Dedifferentiated amniotic fluid mesenchymal stem cell (primary cell): ENCODE results near the gene TTLL9.

Source experiments
- DNase-seq: peaks from one replicate; pipeline ENCODE4 v3.0.0-alpha.2; 2016; ENCODE audit errors: extremely low spot score

TTLL9 gene

DNA sequence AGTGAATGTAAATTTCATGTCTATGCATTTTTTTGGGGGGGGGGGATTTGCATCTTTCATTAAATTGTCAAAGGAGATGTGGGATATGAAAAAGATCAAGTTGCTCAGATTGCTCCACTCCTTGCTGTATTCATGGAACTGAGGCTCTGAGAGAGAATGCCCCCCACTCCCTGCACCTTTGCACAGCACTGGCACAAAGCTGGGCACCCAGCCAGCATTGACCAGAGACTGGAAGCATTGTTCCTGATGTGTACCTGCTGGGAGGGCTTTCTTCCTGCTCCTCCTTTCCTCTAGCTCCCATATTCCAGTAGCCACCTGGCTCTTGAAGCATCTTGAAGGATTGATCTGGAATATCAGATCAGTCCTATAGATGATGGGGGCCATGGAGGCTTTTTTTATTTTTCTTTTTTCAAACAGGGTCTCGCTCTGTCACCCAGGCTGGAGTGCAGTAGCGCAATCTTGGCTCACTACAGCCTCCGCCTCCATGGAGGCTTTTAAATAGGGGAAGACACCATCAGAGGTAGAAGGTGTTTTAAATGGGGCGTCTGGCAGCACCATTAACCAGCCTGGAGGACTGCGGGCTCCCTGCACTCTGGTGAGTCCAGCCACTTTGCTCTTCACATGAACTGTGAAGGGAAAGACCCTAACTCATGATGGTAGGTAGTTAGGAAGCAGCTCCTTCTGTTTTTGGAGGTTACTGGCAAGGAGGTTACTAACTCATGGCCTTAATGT, 11.0 kb upstream of the TTLL9 start:
- DNase-seq = no peak

DNA sequence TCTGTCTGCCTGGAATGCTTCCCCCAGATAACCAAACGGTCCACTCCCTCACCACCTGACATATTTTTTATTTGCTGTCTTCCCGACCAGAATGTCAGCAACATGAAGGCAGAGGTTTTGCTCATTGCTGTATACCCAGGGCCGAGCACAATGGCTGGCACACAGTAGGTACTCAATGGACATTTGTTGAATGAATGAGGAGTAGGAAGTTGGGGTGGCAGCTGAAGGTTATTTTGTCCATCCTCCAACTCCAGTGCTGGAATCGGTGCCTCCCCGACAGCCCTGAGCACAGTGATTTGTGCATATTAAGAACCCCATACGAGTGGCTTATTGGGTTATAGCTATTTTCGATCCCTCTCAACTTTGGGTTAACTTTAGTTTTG, 10.4 kb upstream of the TTLL9 start:
- no peak for DNase-seq

DNA sequence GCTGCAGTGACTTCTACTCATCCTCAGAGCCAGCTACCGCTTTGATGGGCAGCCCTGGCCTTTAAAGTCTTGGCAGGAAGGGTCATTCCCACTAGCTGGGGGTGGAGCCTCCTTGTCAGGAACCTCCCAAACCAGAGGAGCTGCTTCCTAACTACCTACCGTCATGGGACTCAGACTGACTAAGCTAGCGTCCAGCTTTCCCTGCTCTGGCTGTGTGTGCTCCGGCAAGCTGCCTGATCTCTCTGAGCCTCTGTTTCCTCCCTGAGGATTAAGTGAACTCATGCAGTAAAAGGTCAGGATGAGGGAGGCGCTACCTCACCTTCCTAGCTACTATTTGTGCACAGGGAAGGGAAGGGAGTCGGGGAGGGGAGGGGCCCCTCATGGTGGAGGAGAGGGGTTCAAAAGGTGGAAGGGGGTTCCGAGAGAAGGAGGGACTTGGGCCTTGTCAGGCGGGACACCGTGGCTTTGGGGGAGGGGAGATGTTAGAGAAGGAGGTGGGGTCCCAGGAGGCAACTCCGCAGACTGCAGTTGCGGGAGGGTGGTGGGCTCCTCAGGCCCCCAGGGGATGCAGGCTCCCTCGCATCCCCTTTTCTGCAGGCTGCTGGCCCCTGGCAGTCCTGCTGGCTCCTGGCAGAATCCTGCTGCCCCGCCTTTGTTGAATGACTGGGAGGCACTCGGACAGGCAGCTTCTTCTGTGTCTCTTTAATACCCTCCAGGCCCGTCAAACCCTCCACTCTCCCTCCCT, 9.9 kb upstream of the TTLL9 start:
- no peak for DNase-seq

DNA sequence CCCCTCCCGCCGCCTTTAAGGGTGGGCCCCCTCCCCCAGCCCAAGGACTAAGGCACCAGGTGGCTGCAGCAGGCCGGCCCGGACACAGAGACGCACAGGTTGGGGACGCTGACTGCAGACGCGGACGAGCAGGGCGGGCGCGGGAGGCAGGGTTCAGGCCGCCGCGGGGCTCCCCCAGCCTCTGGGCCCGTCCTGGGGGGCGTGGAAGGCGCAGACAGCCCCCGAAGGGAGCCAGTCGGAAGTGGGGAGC, 9.4 kb upstream of the TTLL9 start:
- DNase-seq = no peak

DNA sequence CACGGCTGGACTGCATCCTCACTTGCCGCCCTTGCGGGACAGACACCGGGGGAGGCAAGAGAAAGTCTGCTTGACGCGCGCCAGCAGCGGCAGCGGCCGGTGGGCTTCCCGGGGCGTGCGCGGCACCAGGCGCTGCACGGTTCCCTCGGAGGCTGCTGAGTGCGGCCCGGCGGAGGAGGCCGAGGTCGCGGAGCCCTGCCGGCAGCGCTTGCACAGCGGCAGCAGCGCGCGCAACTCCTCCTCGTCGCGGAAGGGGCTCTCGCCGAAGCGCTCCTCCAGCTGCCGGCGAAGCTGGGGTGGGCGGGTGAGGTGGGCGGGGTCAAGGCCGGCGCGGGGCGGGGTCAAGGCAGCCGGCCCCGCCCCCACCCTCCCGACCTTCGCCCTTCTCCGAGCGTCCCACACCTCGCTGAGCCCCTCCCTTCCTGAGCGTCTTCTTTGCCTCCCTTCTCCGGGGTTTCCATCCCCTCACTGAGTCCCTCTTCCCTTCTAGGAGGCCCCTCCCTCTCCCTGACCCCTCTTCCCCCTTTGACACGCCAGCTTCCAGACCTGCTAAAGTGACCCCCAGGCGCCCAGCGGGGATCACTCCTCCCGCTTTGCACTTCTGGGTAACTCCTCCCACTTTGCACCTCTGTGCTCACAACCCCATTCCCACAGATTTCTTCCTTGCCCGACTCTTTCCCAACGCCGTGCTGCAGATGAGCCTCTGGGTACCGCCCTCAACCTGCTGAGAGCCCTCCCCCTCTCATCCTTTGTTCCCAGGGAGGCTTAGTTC, 8.9 kb upstream of the TTLL9 start:
- DNase-seq = no peak

DNA sequence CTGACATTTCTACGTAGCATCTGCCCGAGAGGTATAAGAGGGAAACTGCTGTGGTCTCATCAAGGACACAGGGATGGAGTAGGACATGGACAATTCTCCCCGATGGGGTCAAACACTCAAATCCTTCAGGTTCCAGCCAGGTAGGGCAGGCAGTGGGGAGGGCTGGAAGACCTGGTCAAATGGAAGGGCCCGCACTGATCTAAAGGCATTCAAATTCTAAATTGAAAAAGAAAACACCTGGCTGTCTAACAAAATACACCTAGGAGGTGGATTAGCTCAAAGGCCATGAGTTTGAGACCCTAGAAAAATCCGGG, 8.3 kb upstream of the TTLL9 start:
- DNase-seq = no peak

DNA sequence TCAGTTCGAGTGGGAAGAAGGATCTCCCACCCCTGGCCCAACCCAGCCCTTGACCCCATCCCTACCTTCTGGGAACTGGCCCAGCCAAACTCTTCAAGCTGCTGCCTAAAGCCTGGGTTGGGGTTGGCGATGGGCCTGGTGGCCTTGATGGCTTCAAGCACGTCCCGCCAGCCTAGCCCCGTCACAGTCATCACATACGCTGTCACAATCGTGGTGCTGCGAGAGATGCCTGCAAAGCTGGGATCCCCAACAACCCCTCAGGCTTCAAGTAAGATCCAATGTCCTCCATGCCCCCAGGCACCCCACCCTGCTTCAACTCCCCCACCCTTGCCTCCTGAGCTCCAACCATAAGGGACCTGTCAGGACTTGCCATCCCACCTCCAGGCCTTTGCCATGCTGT, 7.9 kb upstream of the TTLL9 start:
- no peak for DNase-seq

DNA sequence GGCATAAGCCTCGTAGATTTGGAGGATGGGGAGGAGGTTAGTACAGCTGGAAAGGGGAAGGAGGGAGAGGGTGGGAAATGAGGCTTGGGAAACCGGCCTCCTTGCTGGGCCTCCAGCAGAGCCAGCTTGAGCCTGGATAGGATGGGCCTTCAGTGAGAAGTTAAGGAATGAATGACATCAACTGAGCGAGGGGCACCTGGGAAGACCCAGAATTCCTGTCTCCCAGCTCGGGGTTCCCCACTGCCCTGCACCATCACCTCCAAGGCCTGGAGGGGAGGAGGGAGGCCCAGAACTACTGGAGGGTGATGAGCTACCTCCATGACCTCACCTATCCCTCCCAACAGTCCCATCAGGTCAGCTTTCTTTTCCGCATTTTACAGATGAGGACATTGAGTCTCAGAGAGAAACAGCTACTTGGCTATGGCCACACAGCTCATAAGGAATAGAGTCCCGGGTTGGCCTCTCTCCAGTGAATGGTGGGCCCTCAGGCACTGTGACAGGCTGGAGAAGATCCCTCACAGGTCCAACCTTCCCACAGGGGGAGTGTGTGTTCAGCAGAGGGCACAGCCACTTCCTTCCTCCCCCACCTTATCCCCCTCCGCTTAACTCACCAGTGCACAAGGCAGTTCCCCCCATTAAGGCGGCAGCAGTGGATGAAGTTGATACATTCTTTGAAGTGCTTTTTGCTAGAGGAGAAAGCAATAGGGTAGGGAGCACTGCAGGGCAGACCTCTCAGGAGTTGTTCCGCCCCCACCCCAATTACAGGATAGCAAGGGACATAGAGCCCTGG, 6.9 kb upstream of the TTLL9 start:
- DNase-seq = no peak

DNA sequence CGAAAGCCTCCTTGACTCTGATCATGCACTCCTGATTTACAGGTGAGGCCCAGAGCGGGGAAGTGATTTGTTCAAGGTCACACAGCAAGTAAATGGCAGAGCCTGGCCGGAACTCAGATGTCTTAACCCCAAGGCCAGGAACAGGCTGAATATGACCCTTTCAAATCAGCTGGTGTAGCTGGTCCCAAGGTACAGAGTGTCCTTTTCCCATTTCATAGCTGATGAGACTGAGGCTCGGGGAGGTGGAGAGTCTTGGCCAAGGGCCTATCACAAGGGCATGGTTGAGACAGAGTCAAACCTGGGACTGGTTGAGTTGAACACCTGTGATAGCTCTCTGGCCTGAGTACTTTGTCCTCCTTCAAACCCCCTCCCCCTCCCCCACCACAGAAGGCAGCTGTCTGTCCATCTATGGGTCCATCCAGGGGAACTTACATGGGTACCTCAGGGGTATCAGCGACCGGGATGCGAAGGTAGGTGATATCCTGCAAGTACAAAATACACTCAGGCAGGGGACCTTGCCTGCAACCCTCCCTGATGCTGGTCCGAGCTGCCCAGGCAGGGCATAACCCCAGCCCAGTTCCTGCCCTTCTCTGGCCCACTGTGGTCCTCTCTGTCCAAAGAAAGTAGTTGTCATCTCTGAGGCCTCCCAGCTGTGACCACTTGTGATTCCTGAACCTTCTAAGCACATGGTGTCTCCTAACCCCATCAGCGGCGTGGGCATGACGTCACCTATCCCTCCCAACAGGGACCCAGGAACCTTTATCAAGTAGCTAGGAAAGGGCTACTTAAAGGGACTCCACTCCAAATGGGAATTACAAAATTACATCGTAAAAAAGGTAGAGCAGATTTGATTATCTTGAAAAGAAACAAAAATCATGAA, 5.7 kb upstream of the TTLL9 start:
- no peak for DNase-seq

DNA sequence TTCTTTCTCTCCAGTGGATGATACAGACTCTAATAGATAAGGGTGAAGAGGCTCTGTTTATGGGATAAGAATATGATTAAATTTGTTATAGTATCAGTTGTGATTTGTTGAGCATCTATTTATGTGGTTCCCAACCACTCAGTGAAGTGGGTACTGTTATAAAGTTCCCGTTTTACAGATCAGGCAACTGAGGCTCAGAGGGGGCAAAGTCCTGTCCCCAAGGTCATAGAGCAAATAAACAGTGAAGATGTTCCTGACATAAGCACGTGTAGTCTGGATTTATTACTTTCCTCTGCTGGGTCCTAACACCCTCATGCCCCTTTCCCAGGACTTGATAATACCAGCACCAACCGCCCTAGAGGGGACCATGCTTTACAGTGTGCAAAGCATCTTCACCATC, 4.2 kb upstream of the TTLL9 start:
- no peak for DNase-seq

DNA sequence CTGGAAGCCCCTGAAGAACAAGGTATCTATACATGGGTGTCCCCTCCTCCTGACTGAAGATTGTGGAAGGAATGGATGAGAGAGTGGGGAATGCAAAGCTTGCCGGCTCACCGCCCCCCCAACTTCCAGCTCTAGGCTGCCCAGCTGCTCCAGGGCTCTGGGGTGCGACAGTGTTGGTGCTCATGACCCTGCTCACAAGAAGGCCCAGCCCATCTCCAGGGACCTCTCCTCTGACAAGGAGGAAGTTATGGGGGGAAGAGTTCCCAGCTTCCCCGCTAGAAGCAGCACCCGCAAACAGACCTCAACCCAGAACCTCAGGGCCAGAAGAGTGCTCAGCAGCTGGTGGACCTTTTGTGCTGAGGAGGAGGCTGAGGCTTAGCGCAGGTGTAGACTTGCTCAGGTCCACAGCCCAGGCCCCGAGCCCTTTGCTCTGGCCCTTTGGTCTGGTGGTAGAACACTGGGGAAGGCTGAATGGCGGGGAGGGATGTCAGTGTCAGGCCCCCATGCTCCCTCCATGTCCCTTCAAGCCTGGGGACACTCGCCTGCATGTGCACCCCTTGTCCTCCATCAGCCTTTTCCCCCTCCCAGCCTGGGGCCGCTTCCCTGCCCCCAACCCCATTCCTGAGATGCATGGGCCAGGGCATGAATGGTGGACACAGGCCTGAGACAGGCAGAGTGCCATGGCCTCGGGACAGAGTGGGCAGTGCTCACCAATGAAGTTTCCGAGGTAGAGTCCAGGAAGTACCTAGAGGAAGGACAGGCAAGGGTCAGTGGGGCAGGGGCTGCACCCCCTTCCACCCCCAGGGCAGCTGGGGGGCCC, 1.4 kb upstream of the TTLL9 start:
- DNase-seq = no peak

DNA sequence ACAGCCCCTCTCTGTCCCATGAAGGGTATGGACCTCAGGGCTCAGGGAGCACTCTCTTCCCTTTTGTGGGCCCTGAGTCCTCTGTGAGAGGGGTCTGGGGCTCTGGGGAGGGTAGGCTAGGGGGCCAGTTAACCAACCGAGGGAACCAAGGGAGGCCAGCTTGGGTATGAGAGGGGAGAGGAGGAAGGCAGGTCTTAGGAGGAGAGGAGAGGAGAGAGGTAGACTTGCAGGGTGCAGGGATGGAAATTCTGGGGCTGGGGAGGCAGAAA, 827 bp upstream of the TTLL9 start:
- no peak for DNase-seq

DNA sequence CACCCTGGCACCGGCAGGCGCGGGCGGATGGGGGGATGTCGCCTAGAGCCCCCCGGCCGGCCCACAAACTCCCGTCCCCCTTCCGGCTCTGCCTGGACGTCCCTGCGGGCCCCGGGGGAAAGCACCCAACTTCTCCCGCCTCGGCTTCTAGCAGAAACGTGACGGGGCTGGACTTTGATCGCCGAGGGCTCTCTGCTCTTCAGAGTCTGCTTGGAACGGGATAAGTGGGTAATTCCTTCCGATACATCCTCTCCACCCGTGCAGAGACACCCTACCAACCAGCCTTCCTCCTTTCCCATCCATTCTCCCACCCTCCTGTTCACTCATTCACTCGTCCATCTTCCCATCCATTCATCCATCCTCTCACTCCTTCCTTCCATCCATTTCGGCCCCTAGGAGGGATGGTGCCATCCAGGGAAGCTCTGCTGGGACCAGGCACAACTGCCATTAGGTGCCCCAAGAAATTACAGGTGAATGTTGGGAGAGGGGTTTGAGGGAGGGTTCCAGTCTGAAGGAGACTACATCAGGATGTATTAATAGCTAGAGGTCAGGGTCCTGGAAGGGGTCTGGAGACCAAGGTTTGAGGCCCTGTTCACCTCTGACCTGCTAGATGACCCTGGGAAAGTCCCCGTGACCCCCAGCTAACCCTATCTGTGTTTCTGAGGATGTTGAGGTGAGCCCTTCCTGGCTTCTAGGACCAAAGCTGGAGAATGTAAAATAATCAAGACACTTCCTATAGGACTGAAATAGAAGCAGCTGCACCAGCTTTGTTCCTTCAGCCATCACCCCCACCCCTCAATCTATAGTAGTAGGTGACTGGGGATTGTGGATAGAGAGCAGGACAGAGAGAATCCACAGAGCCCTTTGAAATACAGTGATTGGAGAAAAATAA, 538 bp downstream of the TTLL9 start:
- no peak for DNase-seq

DNA sequence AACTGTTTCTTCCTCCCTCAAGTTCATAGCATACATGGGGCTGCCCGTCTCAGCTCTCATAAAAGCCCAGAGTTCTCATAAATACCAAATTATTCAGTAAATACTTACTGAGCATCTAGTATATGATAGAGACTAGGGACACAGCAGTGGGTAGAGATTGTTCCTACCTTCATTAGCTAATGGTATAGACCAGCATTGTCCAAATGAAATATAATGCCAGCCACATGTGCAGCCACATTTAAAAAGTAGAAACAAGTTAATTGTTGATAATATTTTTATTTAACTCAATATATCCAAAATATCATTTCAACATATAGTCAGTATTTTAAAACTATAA, 1.2 kb downstream of the TTLL9 start:
- no peak for DNase-seq

DNA sequence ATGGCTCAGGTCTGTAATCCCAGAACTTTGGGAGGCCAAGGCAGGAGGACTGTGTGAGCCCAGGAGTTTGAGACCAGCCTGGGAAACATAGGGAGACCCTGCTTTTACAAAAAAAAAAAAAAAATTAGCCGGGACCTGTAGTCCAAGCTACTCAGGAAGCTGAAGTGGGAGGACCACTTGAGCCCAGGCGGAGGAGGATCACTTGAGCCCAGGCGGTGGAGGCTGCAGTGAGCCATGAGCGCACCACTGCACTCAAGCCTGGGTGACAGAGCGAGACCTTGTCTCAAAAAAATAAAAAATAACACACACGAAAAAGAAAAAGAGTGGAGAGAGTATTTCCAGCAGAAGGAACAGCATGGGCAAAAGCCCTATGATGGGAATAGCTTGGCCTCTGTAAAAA, 2.0 kb downstream of the TTLL9 start:
- DNase-seq = no peak

DNA sequence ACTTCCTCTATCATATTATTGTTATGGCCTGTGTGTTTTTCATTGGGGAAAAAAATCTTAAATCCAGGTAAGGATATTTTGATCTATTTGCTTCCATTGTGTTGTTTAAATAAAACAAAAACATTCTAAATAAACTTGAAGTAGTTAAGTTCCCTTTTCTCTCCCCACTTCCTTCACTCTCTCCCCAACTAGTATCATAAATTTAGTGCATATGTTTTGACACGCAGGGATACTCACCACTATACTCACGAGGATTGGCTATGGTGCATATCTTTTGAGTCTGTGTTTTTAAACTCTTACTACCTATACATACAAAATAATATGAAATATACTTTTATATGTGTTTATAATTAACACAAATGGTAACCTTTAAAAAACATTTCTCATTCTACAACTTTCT, 5.2 kb downstream of the TTLL9 start:
- no peak for DNase-seq

DNA sequence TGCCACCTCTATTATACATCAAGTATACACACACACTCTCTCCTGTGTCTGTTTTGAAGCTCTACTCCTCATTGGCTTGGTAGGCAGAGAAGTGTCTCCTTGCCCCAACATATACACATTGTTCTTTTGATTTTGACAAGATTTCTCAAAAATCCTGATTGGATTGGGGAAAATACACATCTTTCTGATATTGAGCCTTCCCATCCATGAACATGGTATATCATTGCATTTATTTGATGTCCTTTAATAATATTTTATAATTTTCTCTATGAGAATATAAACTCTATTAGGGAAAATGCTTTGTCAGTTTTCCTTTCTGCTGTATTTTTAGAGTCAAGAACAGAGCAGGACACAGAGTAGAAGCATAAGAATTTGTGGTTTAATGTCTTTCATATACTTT, 7.2 kb downstream of the TTLL9 start:
- no peak for DNase-seq

DNA sequence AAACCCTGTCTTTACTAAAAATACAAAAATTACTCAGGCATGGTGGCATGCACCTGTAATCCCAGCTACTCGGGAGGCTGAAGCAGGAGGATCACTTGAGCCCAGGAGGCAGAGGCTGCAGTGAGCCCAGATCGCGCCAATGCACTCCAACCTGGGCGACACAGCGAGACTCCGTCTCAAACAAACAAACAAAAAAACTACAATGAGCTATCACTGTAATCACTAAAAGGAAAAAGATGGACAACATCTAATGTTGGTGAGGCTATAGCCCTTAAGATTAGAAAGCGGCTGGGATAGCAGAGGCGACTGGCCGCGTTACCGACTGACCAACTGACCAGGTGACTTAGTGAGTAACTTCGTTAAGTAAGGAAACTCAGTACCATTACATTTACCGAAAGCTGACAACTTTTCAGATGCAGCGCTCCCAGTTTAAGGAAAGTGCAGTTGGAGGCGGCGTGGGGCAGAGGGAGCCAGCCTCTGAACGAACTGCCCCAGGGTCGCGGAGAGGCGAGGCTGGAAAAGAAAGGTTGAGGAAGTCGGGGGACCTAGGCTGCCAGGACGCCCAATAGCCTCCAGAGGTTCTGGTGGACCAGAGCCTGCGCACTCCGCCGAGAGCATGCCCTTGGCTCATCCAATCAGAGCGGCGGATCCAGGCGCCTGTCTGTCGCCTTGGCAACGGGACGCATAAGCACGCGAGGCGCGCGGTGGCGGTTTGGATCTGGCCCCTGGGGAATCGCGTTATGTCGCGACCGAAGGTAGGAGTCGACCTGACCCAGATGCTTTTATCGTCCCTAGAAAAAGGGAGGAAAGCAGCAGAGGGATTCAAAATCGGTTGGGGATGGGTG, 8.9 kb downstream of the TTLL9 start:
- DNase-seq = peak; percentile 94

DNA sequence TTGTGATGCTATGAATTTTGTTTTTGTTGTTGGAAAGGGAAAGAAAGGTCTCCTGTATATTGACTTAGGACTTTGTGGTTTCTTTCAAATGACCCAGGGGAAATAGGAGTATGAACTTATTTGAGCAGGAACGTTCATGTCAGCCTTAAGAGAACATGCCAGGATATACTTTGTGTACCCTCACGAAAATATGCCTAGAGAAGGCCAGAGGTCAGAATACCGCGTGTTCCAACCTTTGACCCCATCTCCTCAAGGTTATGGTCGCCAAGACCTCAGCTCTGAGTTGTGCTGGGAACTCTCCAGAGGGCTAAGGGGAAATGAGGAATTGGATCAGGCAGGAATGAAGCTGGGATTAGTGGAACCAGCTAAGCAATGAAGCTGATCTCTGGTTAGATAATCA, 11.5 kb downstream of the TTLL9 start:
- DNase-seq = no peak
